IMR-90 (cell line): ENCODE data around the gene RFTN1. TPM values are rescaled to one million over a fixed set of nuclear protein-coding genes. Genes with fewer than 3 reads are reported as not detected.

Experiments
- ATAC-seq: fragments of 200-7000 bp; cut with Tn5 transposase; 2 replicates; pipeline ENCODE4 v1.9.1; 2020; ENCODE audit warnings: low read depth, mild to moderate bottlenecking, moderate library complexity
- BruUV-seq: library from RNA; stranded (reverse); fragments of 400-500 nt; replicated peaks from 2 replicates; lab custom pipeline; 2021; lab: Mats Ljungman, UMichigan
- CTCF ChIA-PET: fragments of 300-600 bp; formaldehyde crosslinking; extraction: SDS; loops from one replicate; lab custom pipeline; 2021; ENCODE audit warnings: antibody characterized with exemption; lab: Yijun Ruan, JAX
- POLR2A ChIA-PET: fragments of 300-600 bp; sonication (Branson Sonifier 250); formaldehyde crosslinking; loops from one replicate; lab custom pipeline; 2022; ENCODE audit warnings: antibody characterized with exemption; ENCODE audit not compliant: unreplicated experiment; lab: Charles Lee
- DNase-seq: peaks from one replicate; pipeline ENCODE4 v3.0.0; 2013
- H2AFZ ChIP-seq: replicated peaks from 2 replicates; pipeline ENCODE3; 2013; ENCODE audit warnings: low read length, mild to moderate bottlenecking; ENCODE audit not compliant: poor library complexity
- H2AK5ac ChIP-seq: 2 replicates; pipeline ENCODE4 v1.6.1; 2013; ENCODE audit warnings: low read depth, low read length, inconsistent platforms
- H2AK9ac ChIP-seq: replicated peaks from 2 replicates; pipeline ENCODE3; 2013; ENCODE audit warnings: mild to moderate bottlenecking, low read depth, low read length, moderate library complexity; ENCODE audit not compliant: poor library complexity
- H2BK120ac ChIP-seq: 2 replicates; pipeline ENCODE4 v1.6.1; 2013; ENCODE audit warnings: low read depth, low read length, inconsistent platforms
- H2BK15ac ChIP-seq: 3 replicates; pipeline ENCODE4 v1.6.1; 2013; ENCODE audit warnings: low read depth, low read length, inconsistent platforms
- H2BK20ac ChIP-seq: 2 replicates; pipeline ENCODE4 v1.6.1; 2013; ENCODE audit warnings: low read depth, mild to moderate bottlenecking, inconsistent platforms, low read length, moderate library complexity
- H2BK5ac ChIP-seq: 2 replicates; pipeline ENCODE4 v1.6.1; 2013; ENCODE audit warnings: mild to moderate bottlenecking, low read depth, low read length, inconsistent platforms; ENCODE audit not compliant: poor library complexity, severe bottlenecking
- H3K14ac ChIP-seq: replicated peaks from 2 replicates; pipeline ENCODE4 v1.6.1; 2013; ENCODE audit warnings: low read depth, low read length, inconsistent platforms
- H3K18ac ChIP-seq: 2 replicates; pipeline ENCODE4 v1.6.1; 2013; ENCODE audit warnings: low read depth, low read length, control low read depth
- H3K23ac ChIP-seq: 2 replicates; pipeline ENCODE4 v1.6.1; 2013; ENCODE audit warnings: low read depth, low read length, inconsistent platforms
- H3K27ac ChIP-seq: 2 replicates; pipeline ENCODE4 v1.5.1; 2013; ENCODE audit warnings: mild to moderate bottlenecking, control low read depth, low read length; ENCODE audit not compliant: insufficient read depth
- H3K27me3 ChIP-seq: 2 replicates; pipeline ENCODE4 v1.6.1; 2013; ENCODE audit warnings: low read length; ENCODE audit not compliant: control insufficient read depth, insufficient read depth
- H3K36me3 ChIP-seq: 2 replicates; pipeline ENCODE4 v1.6.1; 2013; ENCODE audit warnings: low read length, mixed read lengths; ENCODE audit not compliant: control insufficient read depth, insufficient read depth
- H3K4ac ChIP-seq: 2 replicates; pipeline ENCODE4 v1.6.1; 2013; ENCODE audit warnings: low read depth, low read length, inconsistent platforms
- H3K4me1 ChIP-seq: 2 replicates; pipeline ENCODE4 v1.6.1; 2013; ENCODE audit warnings: low read length, mixed read lengths; ENCODE audit not compliant: control insufficient read depth, insufficient read depth
- H3K4me2 ChIP-seq: 2 replicates; pipeline ENCODE4 v1.6.1; 2013; ENCODE audit warnings: low read depth, mild to moderate bottlenecking, control low read depth, low read length, moderate library complexity
- H3K4me3 ChIP-seq: 2 replicates; pipeline ENCODE4 v1.5.1; 2013; ENCODE audit warnings: low read depth, mild to moderate bottlenecking, control low read depth, low read length, moderate library complexity; ENCODE audit not compliant: insufficient read depth
- H3K56ac ChIP-seq: 2 replicates; pipeline ENCODE4 v1.6.1; 2013; ENCODE audit warnings: low read length, inconsistent platforms; ENCODE audit not compliant: insufficient read depth; ENCODE audit errors: extremely low read depth
- H3K79me1 ChIP-seq, 2 experiments: 2 replicates each; pipeline ENCODE4 v1.6.1; 2013; ENCODE audit warnings: low read length in 2 of 2, inconsistent platforms in 1 of 2, low read depth in 1 of 2
- H3K9ac ChIP-seq: 2 replicates; pipeline ENCODE4 v1.6.1; 2013; ENCODE audit warnings: low read depth, low read length, control low read depth
- H3K9me1 ChIP-seq: 2 replicates; pipeline ENCODE4 v1.6.1; 2013; ENCODE audit warnings: low read length, inconsistent platforms; ENCODE audit not compliant: insufficient read depth
- H3K9me3 ChIP-seq: 2 replicates; pipeline ENCODE4 v1.6.1; 2013; ENCODE audit warnings: low read length; ENCODE audit not compliant: control insufficient read depth, insufficient read depth
- H4K20me1 ChIP-seq: 2 replicates; pipeline ENCODE4 v1.6.1; 2013; ENCODE audit warnings: low read length, inconsistent platforms; ENCODE audit not compliant: insufficient read depth
- H4K5ac ChIP-seq: 2 replicates; pipeline ENCODE4 v1.6.1; 2013; ENCODE audit warnings: mild to moderate bottlenecking, low read depth, low read length, control low read depth
- H4K8ac ChIP-seq, 2 experiments: 2 replicates each; pipeline ENCODE4 v1.6.1; 2013; ENCODE audit warnings: low read depth in 2 of 2, low read length in 2 of 2, control low read depth in 1 of 2, inconsistent platforms in 1 of 2
- H4K91ac ChIP-seq: 2 replicates; pipeline ENCODE4 v1.6.1; 2013; ENCODE audit warnings: low read depth, low read length, inconsistent platforms; ENCODE audit not compliant: insufficient read depth
- RAD21 ChIP-seq: IDR thresholded peaks from 2 replicates; pipeline ENCODE4 v1.6.1; 2012; ENCODE audit warnings: low read length, improper control_type of control experiment
- RCOR1 ChIP-seq: IDR thresholded peaks from 2 replicates; pipeline ENCODE4 v1.6.1; 2012; ENCODE audit warnings: mild to moderate bottlenecking, low read length, improper control_type of control experiment; ENCODE audit not compliant: insufficient replicate concordance
- WGBS, 2 experiments: methylation state at CpG; one replicate each; pipeline versions ENCODE4 v1.1.5 to v1.1.7; 2013; ENCODE audit warnings: missing lambda C conversion rate in 2 of 2; ENCODE audit not compliant: insufficient read length in 1 of 2; ENCODE audit errors: extremely low coverage in 2 of 2; 5-methylcytosine and 5-hydroxymethylcytosine counted together
- dilution Hi-C: fragments of 300-500 bp; cut with HindIII; formaldehyde crosslinking; loops from one replicate; pipeline ENCODE4 v1.14.3; 2018; ENCODE audit warnings: low sequenced_read_pairs; ENCODE audit not compliant: unreplicated experiment
- in situ Hi-C: fragments of 300-500 bp; cut with MboI; formaldehyde crosslinking; loops from 3 replicates; pipeline ENCODE4 v1.14.3; 2019; ENCODE audit warnings: low sequenced_read_pairs, inconsistent platforms, mixed read lengths
- intact Hi-C: fragments of 100-400 bp; cut with micrococcal nuclease; formaldehyde crosslinking; loops from 2 replicates; pipeline ENCODE4 v1.10.0; 2022
- polyA plus RNA-seq, 3 experiments: library from polyadenylated mRNA; depleted of rRNA; stranded (reverse); fragments of >200 nt; gene quantifications; 2 replicates each; pipeline ENCODE4 v1.2.3, GENCODE V29; 2012; ENCODE audit warnings: low replicate concordance in 1 of 3
- total RNA-seq: library from RNA; depleted of rRNA; stranded (reverse); fragments of >200 nt; gene quantifications from 2 replicates; pipeline ENCODE4 v1.2.3, GENCODE V29; 2012

RFTN1 gene
- total and polyA plus RNA-seq, 2 of the 4 experiments (the other 2 are of a cell fraction) = 45.0 to 52.0 TPM

- H2AK5ac ChIP-seq = peak overlapping the region; percentile 59
- ChIA-PET CTCF (no interaction called here), POLR2A (no interaction called here)
- no peaks in the 10 kb centered on the region for H4K20me1 ChIP-seq
- H4K91ac ChIP-seq = peak overlapping the region; percentile 23; the same call in 1 of the 2 replicates
- peak overlapping the region; percentile 40 for H2BK5ac ChIP-seq
- H2BK20ac ChIP-seq = peak overlapping the region; percentile 44
- peak overlapping the region; percentile 61 for H2BK120ac ChIP-seq
- no peak overlapping the region for H3K9ac ChIP-seq
- H3K27me3 ChIP-seq = no peaks in the 10 kb centered on the region
- H2AFZ ChIP-seq = no peak overlapping the region
- H3K4ac ChIP-seq = peak overlapping the region; percentile 37; the same call in 1 of the 2 replicates
- 0 out of 2 replicates have a peak overlapping the region, but pooled peaks have one; percentile 33 for H4K5ac ChIP-seq
- H3K79me1 ChIP-seq = peaks cover 6 to 23% of the 10 kb centered on the region in 2 experiments; a peak in 3 of 4 replicates
- TF ChIP-seq RAD21 (no peak), RCOR1 (no peak)
- peak overlapping the region; percentile 36; the same call in 1 of the 3 replicates for H2BK15ac ChIP-seq
- intact Hi-C loops = no loop called here
- no TSS peak for BruUV-seq
- peak overlapping the region; percentile 21 for H2AK9ac ChIP-seq
- dilution Hi-C loops = no loop called here
- no peak overlapping the region for H3K56ac ChIP-seq
- H3K14ac ChIP-seq = no peak overlapping the region
- DNase-seq (peak; percentile 41), ATAC-seq (peak; percentile 37)
- peak overlapping the region; percentile 61 for H3K18ac ChIP-seq
- H3K9me3 ChIP-seq = no peaks in the 10 kb centered on the region
- H3K4me1 ChIP-seq = peaks cover 8% of the 10 kb centered on the region
- peaks cover 6% of the 10 kb centered on the region; the same call in 1 of the 2 replicates for H3K9me1 ChIP-seq
- peak overlapping the region; percentile 18; the same call in 1 of the 2 replicates for H3K27ac ChIP-seq
- no peak overlapping the region for H3K4me3 ChIP-seq
- H3K4me2 ChIP-seq = no peak overlapping the region
- peak overlapping the region; percentile 4 to 45; a peak in 1 of 4 replicates for H4K8ac ChIP-seq
- H3K36me3 ChIP-seq = peaks cover 31% of the 10 kb centered on the region
- in situ Hi-C loops = no loop called here
- WGBS, 2 experiments = no CpG with 5 or more reads among the region's 5 CpGs
- no peak overlapping the region; the same call in 1 of the 2 replicates for H3K23ac ChIP-seq
Observed at GRCh38 chr3:16350597-16351318, 162.7 kb downstream of the RFTN1 start.
